GM20431 (cell line): ENCODE measurements around the gene DPH3.
"Not testable (repeated sequence)": the region's sequence is repeated elsewhere in the genome, so short reads cannot be mapped to it uniquely, and the experiment has no call there.

Experiments
- in situ Hi-C: fragments of 300-500 bp; cut with MseI, MboI; formaldehyde crosslinking; loops from one replicate; pipeline ENCODE4 v1.15.0; 2020; ENCODE audit warnings: low sequenced_read_pairs; ENCODE audit not compliant: unreplicated experiment

DPH3 gene

GRCh38 chr3:16264708-16265454 lies at the start of gene DPH3, which contains the start of gene OXNAD1:
TSS of gene DPH3 (minus strand) at chr3:16264943. CDS start at chr3:16264876, 67 bp downstream.
TSS of gene OXNAD1 (plus strand) at chr3:16265212. CDS start at chr3:16270953, 5,741 bp downstream.
- in situ Hi-C loops = no loop called here

- in situ Hi-C loops = no loop called here
Observed at GRCh38 chr3:16313886-16314645, 49.3 kb upstream of the DPH3 start.

- in situ Hi-C loops = no loop called here
Observed at GRCh38 chr3:16311960-16312451, 47.3 kb upstream of the DPH3 start.

- in situ Hi-C loops = not testable (repeated sequence)
Observed at GRCh38 chr3:16310486-16310885, 45.7 kb upstream of the DPH3 start.

GRCh38 chr3:16309558-16309957 lies 44.8 kb upstream of the DPH3 start:
- in situ Hi-C loops = no loop called here

- in situ Hi-C loops = no loop called here
Observed at GRCh38 chr3:16308727-16309126, 44.0 kb upstream of the DPH3 start.

GRCh38 chr3:16307832-16308531 lies 43.2 kb upstream of the DPH3 start:
- in situ Hi-C loops = no loop called here

GRCh38 chr3:16305111-16305541 lies 40.4 kb upstream of the DPH3 start:
- in situ Hi-C loops = no loop called here

GRCh38 chr3:16304061-16305010 lies 39.6 kb upstream of the DPH3 start:
- in situ Hi-C loops = no loop called here

- in situ Hi-C loops = no loop called here
Observed at GRCh38 chr3:16303037-16303575, 38.4 kb upstream of the DPH3 start.

- in situ Hi-C loops = no loop called here
Observed at GRCh38 chr3:16302082-16302631, 37.4 kb upstream of the DPH3 start.

GRCh38 chr3:16301507-16301906 lies 36.8 kb upstream of the DPH3 start:
- in situ Hi-C loops = no loop called here

- in situ Hi-C loops = no loop called here
Observed at GRCh38 chr3:16300881-16301359, 36.2 kb upstream of the DPH3 start.

GRCh38 chr3:16300307-16300706 lies 35.6 kb upstream of the DPH3 start:
- in situ Hi-C loops = no loop called here

GRCh38 chr3:16299746-16300145 lies 35.0 kb upstream of the DPH3 start:
- in situ Hi-C loops = no loop called here

GRCh38 chr3:16298891-16299290 lies 34.1 kb upstream of the DPH3 start:
- in situ Hi-C loops = no loop called here

- in situ Hi-C loops = no loop called here
Observed at GRCh38 chr3:16297997-16298885, 33.5 kb upstream of the DPH3 start.
